Activated naive CD4-positive, alpha-beta T cell treated with anti-CD3 and anti-CD28 coated beads, Interleukin-2, amount 50 U/mL, for 24 hours (primary cell): ENCODE data around the gene DNAJC5.
A peak's percentile ranks its signal among the peaks of the same experiment; 100 is the strongest.
"Not testable (repeated sequence)": the region's sequence is repeated elsewhere in the genome, so short reads cannot be mapped to it uniquely, and the experiment has no call there.

Source experiments
- H3K27ac Mint-ChIP-seq: one replicate; pipeline ENCODE4 v1.8.0; 2021; ENCODE audit warnings: mild to moderate bottlenecking, mixed read lengths
- H3K27me3 Mint-ChIP-seq: one replicate; pipeline ENCODE4 v1.8.0; 2021; ENCODE audit warnings: mixed read lengths
- H3K36me3 Mint-ChIP-seq: one replicate; pipeline ENCODE4 v1.8.0; 2021; ENCODE audit warnings: mixed read lengths
- H3K4me1 Mint-ChIP-seq: one replicate; pipeline ENCODE4 v1.8.0; 2021; ENCODE audit warnings: mixed read lengths
- H3K4me3 Mint-ChIP-seq: one replicate; pipeline ENCODE4 v1.8.0; 2021; ENCODE audit warnings: mild to moderate bottlenecking, mixed read lengths
- H3K9me3 Mint-ChIP-seq: one replicate; pipeline ENCODE4 v1.8.0; 2021; ENCODE audit warnings: mixed read lengths

Gene DNAJC5

GRCh38 chr20:63857764-63858392 is 37.0 kb upstream of the DNAJC5 start:
- Mint-ChIP-seq H3K27ac (no peak overlapping the region), H3K4me3 (no peak overlapping the region), H3K36me3 (no peaks in the 10 kb centered on the region), H3K27me3 (no peaks in the 10 kb centered on the region), H3K4me1 (peaks cover 29% of the 10 kb centered on the region), H3K9me3 (no peaks in the 10 kb centered on the region)

- peak overlapping the region; percentile 80 for H3K27ac Mint-ChIP-seq
- H3K36me3 Mint-ChIP-seq = peaks cover under 1% of the 10 kb centered on the region
- H3K4me3 Mint-ChIP-seq = peak overlapping the region; percentile 30
- H3K27me3 Mint-ChIP-seq = no peaks in the 10 kb centered on the region
- no peaks in the 10 kb centered on the region for H3K9me3 Mint-ChIP-seq
- H3K4me1 Mint-ChIP-seq = peaks cover 35% of the 10 kb centered on the region
Measured at GRCh38 chr20:63858393-63859165, 36.3 kb upstream of the DNAJC5 start.

- Mint-ChIP-seq H3K9me3 (no peaks in the 10 kb centered on the region), H3K4me3 (peak overlapping the region; percentile 30), H3K36me3 (peaks cover 1% of the 10 kb centered on the region), H3K27ac (peak overlapping the region; percentile 80), H3K4me1 (peaks cover 41% of the 10 kb centered on the region), H3K27me3 (no peaks in the 10 kb centered on the region)
Measured at GRCh38 chr20:63859166-63859699, 35.7 kb upstream of the DNAJC5 start.

GRCh38 chr20:63860325-63861051 is 34.4 kb upstream of the DNAJC5 start:
- H3K4me3 Mint-ChIP-seq = no peak overlapping the region
- peaks cover 1% of the 10 kb centered on the region for H3K36me3 Mint-ChIP-seq
- H3K4me1 Mint-ChIP-seq = peaks cover 41% of the 10 kb centered on the region
- H3K27me3 Mint-ChIP-seq = no peaks in the 10 kb centered on the region
- H3K27ac Mint-ChIP-seq = no peak overlapping the region
- no peaks in the 10 kb centered on the region for H3K9me3 Mint-ChIP-seq

- no peaks in the 10 kb centered on the region for H3K9me3 Mint-ChIP-seq
- no peak within 1 kb of the TSS for H3K4me3 Mint-ChIP-seq
- H3K36me3 Mint-ChIP-seq = peaks cover 1% of the 10 kb centered on the region
- H3K4me1 Mint-ChIP-seq = peaks cover 46% of the 10 kb centered on the region
- H3K27me3 Mint-ChIP-seq = no peaks in the 10 kb centered on the region
- H3K27ac Mint-ChIP-seq = no peak within 1 kb of the TSS
Measured at GRCh38 chr20:63861365-63861934, 33.5 kb upstream of the DNAJC5 start, which contains the start of gene ABHD16B. Gene ABHD16B, plus strand, starts transcription at chr20:63861498. Its CDS starts 43 bp downstream, at chr20:63861541.

GRCh38 chr20:63861981-63862901 is 32.7 kb upstream of the DNAJC5 start:
- Mint-ChIP-seq H3K4me3 (no peak overlapping the region), H3K9me3 (no peaks in the 10 kb centered on the region), H3K36me3 (peaks cover 1% of the 10 kb centered on the region), H3K27me3 (no peaks in the 10 kb centered on the region), H3K27ac (no peak overlapping the region), H3K4me1 (peaks cover 40% of the 10 kb centered on the region)

GRCh38 chr20:63863021-63863797 is 31.7 kb upstream of the DNAJC5 start:
- peak overlapping the region; percentile 95 for H3K27ac Mint-ChIP-seq
- peaks cover 4% of the 10 kb centered on the region for H3K36me3 Mint-ChIP-seq
- peaks cover 34% of the 10 kb centered on the region for H3K4me1 Mint-ChIP-seq
- H3K4me3 Mint-ChIP-seq = peak overlapping the region; percentile 96
- H3K9me3 Mint-ChIP-seq = no peaks in the 10 kb centered on the region
- H3K27me3 Mint-ChIP-seq = no peaks in the 10 kb centered on the region

GRCh38 chr20:63863798-63864544 is 31.0 kb upstream of the DNAJC5 start:
- no peaks in the 10 kb centered on the region for H3K27me3 Mint-ChIP-seq
- H3K36me3 Mint-ChIP-seq = peaks cover 6% of the 10 kb centered on the region
- H3K27ac Mint-ChIP-seq = peak overlapping the region; percentile 95
- no peaks in the 10 kb centered on the region for H3K9me3 Mint-ChIP-seq
- peak overlapping the region; percentile 96 for H3K4me3 Mint-ChIP-seq
- peaks cover 30% of the 10 kb centered on the region for H3K4me1 Mint-ChIP-seq

GRCh38 chr20:63864545-63864977 is 30.4 kb upstream of the DNAJC5 start:
- Mint-ChIP-seq H3K4me1 (peaks cover 24% of the 10 kb centered on the region), H3K9me3 (no peaks in the 10 kb centered on the region), H3K27ac (peak overlapping the region; percentile 95), H3K36me3 (peaks cover 6% of the 10 kb centered on the region), H3K4me3 (peak overlapping the region; percentile 96), H3K27me3 (no peaks in the 10 kb centered on the region)

GRCh38 chr20:63864978-63865640 is 29.8 kb upstream of the DNAJC5 start, which contains the start of gene TPD52L2:
Gene TPD52L2, plus strand, starts transcription at chr20:63865270. Its CDS starts 96 bp downstream, at chr20:63865366.
- Mint-ChIP-seq H3K4me3 (peak within 1 kb of the TSS; percentile 96), H3K4me1 (peaks cover 24% of the 10 kb centered on the region), H3K27ac (peak within 1 kb of the TSS; percentile 97), H3K36me3 (peaks cover 6% of the 10 kb centered on the region), H3K9me3 (no peaks in the 10 kb centered on the region), H3K27me3 (no peaks in the 10 kb centered on the region)

- Mint-ChIP-seq H3K4me3 (peak overlapping the region; percentile 60), H3K4me1 (peaks cover 24% of the 10 kb centered on the region)
- not testable (repeated sequence) for H3K36me3 Mint-ChIP-seq, H3K27me3 Mint-ChIP-seq, H3K9me3 Mint-ChIP-seq, H3K27ac Mint-ChIP-seq
Measured at GRCh38 chr20:63867042-63867441, 27.9 kb upstream of the DNAJC5 start.

- no peak overlapping the region for H3K27ac Mint-ChIP-seq
- peaks cover 24% of the 10 kb centered on the region for H3K4me1 Mint-ChIP-seq
- H3K4me3 Mint-ChIP-seq = peak overlapping the region; percentile 45
Measured at GRCh38 chr20:63868264-63868663, 26.7 kb upstream of the DNAJC5 start.

GRCh38 chr20:63873477-63873971 is 21.4 kb upstream of the DNAJC5 start:
- Mint-ChIP-seq H3K4me1 (peaks cover 8% of the 10 kb centered on the region), H3K27me3 (no peaks in the 10 kb centered on the region), H3K4me3 (peak overlapping the region; percentile 8), H3K36me3 (peaks cover 11% of the 10 kb centered on the region), H3K9me3 (no peaks in the 10 kb centered on the region), H3K27ac (peak overlapping the region; percentile 20)

More at GRCh38 chr20:63868264-63868663, 26.7 kb upstream of the DNAJC5 start:
- H3K9me3 Mint-ChIP-seq = no peaks in the 10 kb centered on the region
- peaks cover 6% of the 10 kb centered on the region for H3K36me3 Mint-ChIP-seq
- no peaks in the 10 kb centered on the region for H3K27me3 Mint-ChIP-seq
